GM21529 (cell line): ENCODE data around the gene THOC5.
"Not testable (repeated sequence)": the region's sequence is repeated elsewhere in the genome, so short reads cannot be mapped to it uniquely, and the experiment has no call there.

Source experiments
- ATAC-seq: cut with Tn5 transposase; IDR thresholded peaks from one replicate; pipeline ENCODE4 v1.9.1; 2021; ENCODE audit not compliant: unreplicated experiment

THOC5 gene

GRCh38 chr22:29563652-29564460 is 10.3 kb upstream of the THOC5 start:
- no peak for ATAC-seq

GRCh38 chr22:29559853-29560252 is 6.3 kb upstream of the THOC5 start:
- no peak for ATAC-seq

GRCh38 chr22:29559030-29559429 is 5.5 kb upstream of the THOC5 start:
- no peak for ATAC-seq

GRCh38 chr22:29555065-29555644 is 1.6 kb upstream of the THOC5 start:
- no peak for ATAC-seq

GRCh38 chr22:29552357-29552756 is 1.2 kb downstream of the THOC5 start:
- not testable (repeated sequence) for ATAC-seq

GRCh38 chr22:29550005-29550404 is 3.6 kb downstream of the THOC5 start:
- ATAC-seq = no peak

- ATAC-seq = not testable (repeated sequence)
Observed at GRCh38 chr22:29545045-29545444, 8.5 kb downstream of the THOC5 start.

GRCh38 chr22:29541845-29542244 is 11.7 kb downstream of the THOC5 start:
- ATAC-seq = no peak

- ATAC-seq = no peak
Observed at GRCh38 chr22:29539105-29539504, 14.5 kb downstream of the THOC5 start.

- ATAC-seq = no peak
Observed at GRCh38 chr22:29536411-29536810, 17.1 kb downstream of the THOC5 start.

GRCh38 chr22:29531419-29531818 is 22.1 kb downstream of the THOC5 start:
- no peak for ATAC-seq

- no peak for ATAC-seq
Observed at GRCh38 chr22:29530716-29531115, 22.8 kb downstream of the THOC5 start.

GRCh38 chr22:29528144-29528543 is 25.4 kb downstream of the THOC5 start:
- no peak for ATAC-seq

GRCh38 chr22:29524442-29525191 is 28.9 kb downstream of the THOC5 start:
- ATAC-seq = no peak

GRCh38 chr22:29523761-29524160 is 29.8 kb downstream of the THOC5 start:
- no peak for ATAC-seq

- no peak for ATAC-seq
Observed at GRCh38 chr22:29521526-29521925, 32.0 kb downstream of the THOC5 start.

- no peak for ATAC-seq
Observed at GRCh38 chr22:29520851-29521250, 32.7 kb downstream of the THOC5 start.

GRCh38 chr22:29519996-29520395 is 33.6 kb downstream of the THOC5 start:
- no peak for ATAC-seq

GRCh38 chr22:29518427-29518826 is 35.1 kb downstream of the THOC5 start:
- no peak for ATAC-seq

GRCh38 chr22:29517215-29517908 is 36.2 kb downstream of the THOC5 start:
- no peak for ATAC-seq

- ATAC-seq = no peak
Observed at GRCh38 chr22:29512031-29512430, 41.5 kb downstream of the THOC5 start.
